GM11168 (cell line): ENCODE measurements around the gene PTPRN2.

ENCODE experiments used
- in situ Hi-C: fragments of 300-500 bp; cut with MboI; formaldehyde crosslinking; loops from one replicate; pipeline ENCODE4 v1.12.0; 2022; ENCODE audit warnings: low sequenced_read_pairs; ENCODE audit not compliant: unreplicated experiment

The PTPRN2 gene

DNA sequence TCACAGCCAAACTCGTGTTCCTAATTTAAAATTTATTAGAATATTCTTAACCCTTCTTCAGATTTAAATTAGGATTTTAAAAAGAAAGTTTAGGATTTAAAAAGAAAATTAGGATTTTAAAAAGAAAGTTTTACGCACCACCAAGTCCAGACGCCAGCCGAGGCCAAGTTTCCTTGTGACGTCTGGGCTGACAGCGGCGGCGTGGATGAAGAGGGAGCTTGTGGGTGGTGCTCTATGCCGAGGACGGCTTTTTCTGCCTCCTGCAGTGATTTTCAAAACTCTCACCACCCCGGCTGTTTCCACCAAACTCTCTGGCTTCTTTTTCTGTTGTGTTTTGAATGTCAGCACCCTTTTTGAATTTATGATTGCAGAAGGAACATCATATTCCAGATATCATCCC lies 997.9 kb downstream of the PTPRN2 start:
- in situ Hi-C loops = no loop called here

DNA sequence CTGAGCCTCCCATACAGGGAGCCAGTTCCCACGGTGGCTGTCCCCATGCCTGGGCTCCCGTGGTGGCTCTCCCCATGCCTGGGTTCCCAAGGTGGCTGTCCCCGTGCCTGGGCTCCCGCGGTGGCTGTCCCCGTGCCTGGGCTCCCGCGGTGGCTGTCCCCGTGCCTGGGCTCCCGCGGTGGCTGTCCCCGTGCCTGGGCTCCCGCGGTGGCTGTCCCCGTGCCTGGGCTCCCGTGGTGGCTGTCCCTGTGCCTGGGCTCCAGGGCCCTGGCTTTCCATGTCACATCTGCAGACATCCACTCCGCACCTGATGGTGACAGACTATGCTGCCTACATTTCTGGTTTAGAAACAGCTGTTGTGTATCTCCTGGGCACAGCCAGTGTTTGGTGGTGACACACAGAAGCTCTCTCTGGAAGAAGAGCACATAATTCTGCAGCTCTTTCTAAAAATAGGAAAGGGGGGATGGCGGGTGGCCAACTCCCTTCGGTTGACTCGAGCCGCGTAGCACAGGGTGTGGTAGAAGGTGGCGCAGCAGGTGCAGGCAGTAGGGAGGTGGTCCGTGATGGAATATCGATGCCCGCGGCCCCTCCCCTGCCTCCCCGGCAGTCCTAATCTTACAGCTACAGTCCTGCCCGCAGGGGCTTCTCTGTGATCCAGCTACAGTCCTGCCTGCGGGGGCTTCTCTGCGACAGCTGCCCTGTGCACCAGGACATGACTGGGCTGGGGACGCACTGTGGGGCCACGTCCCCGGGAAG lies 999.6 kb downstream of the PTPRN2 start:
- in situ Hi-C loops = no loop called here

DNA sequence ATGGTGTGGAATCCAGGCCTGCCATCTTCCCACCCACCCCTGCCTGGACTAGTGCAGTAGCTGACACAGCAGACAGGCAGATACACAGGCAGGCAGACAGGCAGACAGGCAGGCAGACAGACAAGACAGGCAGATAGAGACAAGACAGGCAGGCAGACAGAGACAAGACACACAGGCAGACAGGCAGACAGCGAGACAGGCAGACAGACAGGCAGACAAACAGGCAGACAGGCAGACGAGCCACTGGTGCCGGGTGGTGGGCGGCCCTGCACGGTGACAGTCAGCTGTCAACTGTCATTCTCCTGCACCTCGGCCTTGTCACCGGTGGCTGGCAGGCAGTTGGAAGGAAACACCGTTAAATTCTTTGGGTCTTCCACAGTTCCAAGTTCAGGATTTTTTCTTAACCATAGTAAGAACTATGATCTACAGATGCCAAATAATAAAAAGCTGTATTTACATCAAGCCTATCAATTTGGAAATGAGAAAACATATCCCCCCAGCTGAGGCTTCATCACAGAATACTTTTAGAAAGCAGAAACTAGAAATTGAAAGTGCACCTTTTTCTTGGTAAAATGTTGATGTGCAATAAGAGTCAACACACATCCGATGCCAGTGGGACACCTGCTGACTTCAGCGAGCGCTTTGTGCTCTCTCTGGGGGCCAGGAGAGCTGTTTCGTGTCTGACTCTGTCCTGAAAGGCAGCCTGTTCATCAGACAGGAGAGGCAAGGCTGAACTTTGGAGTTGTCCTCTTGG lies 1000.4 kb downstream of the PTPRN2 start:
- in situ Hi-C loops = no loop called here

GRCh38 chr7:157586426-157586955 lies 1001.1 kb downstream of the PTPRN2 start:
- in situ Hi-C loops = no loop called here

- in situ Hi-C loops = no loop called here
Observed at GRCh38 chr7:157585113-157585861, 1002.3 kb downstream of the PTPRN2 start.

DNA sequence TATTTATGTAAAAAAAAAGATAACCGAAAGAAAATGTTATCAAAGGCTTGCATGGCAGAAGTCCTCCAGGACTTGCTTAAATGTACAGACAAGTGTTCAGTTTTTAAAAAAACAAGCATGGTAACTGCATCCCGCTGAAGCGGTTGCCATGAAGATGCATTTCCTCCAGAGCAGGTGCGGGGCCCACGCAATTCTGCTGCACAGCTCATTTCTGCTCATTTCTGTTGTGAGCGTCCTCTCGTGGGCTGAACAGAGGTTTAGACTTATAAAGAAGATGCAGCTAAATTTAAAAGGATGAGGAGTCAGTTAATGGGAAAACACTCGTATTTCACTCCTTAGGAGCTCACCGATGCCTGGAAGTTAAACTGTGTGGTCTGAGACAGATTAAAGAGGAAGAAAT lies 1003.2 kb downstream of the PTPRN2 start:
- in situ Hi-C loops = no loop called here

GRCh38 chr7:157581740-157582139 lies 1005.9 kb downstream of the PTPRN2 start:
- in situ Hi-C loops = no loop called here

DNA sequence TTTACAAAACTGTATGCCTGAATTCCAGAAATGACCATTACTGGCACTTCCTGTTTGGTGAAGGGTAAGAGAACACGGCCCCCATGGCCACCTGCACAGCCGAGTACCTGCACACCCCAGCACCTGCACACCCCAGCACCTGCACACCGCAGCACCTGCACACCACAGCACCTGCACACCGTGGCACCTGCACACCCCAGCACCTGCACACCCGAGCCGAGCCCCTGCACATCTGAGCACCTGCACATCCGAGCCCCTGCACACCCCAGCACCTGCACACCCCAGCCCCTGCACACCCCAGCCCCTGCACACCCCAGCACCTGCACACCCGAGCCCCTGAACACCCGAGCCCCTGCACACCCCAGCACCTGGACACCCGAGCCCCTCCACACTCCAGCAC lies 1007.3 kb downstream of the PTPRN2 start:
- in situ Hi-C loops = no loop called here

DNA sequence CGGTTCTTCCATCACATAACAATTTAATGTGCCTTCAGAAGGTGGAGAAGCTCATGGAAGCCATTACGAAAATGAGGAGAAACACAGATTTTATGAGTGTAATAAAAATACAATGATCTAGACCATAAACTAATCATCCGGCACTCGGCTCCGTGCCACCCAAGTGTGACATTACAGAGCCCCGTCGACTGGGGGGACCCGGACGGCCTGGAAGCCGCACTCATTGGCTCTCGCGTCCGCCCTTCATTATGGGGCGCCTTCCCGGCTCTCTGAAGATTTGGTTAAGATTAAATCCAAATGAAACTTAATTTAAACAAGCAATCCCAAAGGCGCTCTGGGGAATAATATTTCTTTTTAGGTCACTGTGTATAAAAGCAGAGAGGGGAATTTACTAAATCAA lies 1008.2 kb downstream of the PTPRN2 start:
- in situ Hi-C loops = no loop called here

GRCh38 chr7:157577796-157578339 lies 1009.8 kb downstream of the PTPRN2 start:
- in situ Hi-C loops = no loop called here

- in situ Hi-C loops = no loop called here
Observed at GRCh38 chr7:157577061-157577460, 1010.6 kb downstream of the PTPRN2 start.

DNA sequence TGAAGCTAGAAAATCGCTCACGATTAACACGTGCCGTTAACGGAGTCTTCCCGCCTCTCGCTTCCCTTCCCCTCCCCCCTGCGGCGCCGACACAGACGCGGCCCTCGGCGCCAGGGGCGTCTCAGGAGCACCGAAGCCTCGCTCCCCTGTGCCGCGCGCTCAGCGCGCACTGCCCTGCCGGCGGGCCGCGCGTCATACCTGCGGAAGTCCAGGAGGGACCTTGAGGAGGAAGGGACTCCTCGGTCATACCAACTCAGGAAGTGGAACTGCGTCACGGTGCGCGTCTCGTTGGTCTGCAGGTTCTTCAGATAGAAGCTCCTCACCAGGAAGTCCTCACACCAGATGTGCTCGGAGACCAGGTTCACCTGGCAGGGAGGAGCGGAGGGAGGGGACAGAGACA lies 1011.2 kb downstream of the PTPRN2 start:
- in situ Hi-C loops = no loop called here

GRCh38 chr7:157575777-157576176 lies 1011.8 kb downstream of the PTPRN2 start:
- in situ Hi-C loops = no loop called here

- in situ Hi-C loops = no loop called here
Observed at GRCh38 chr7:157574914-157575586, 1012.6 kb downstream of the PTPRN2 start.

DNA sequence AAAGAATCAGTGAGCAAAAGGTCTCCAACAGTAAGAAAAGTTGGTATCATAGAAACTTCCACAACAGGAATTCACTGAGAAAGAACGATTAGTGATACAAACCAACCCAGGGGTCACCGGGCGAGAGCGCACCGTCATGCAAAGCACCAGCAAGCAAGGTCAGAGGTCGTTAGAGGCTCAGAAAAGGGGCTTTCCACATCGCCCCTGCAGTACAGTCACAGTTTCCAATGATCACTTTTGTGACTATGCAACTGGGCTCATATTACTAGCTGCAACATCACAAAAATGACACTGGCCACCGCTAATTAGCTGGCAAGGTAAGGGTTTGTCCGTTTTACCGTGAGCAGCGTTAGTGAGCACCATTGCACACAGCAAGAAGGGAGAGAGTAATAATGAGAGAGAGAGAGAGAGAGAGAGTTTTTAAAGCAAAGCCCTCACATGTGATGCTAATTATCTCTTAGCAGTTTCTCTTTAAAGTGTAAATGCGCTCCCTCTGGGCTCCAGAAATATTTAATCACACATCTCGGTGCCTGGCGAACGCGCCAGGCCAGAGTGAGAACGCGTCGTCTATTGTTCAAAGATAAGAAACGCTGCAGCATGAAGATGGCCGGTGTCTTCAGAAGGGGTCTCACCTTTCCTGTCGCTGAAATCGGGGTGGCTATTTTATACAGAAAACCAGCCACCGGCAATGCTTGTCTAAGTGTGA lies 1013.4 kb downstream of the PTPRN2 start:
- in situ Hi-C loops = no loop called here

GRCh38 chr7:157573244-157573643 lies 1014.4 kb downstream of the PTPRN2 start:
- in situ Hi-C loops = no loop called here

- in situ Hi-C loops = no loop called here
Observed at GRCh38 chr7:157572622-157573021, 1015.0 kb downstream of the PTPRN2 start.

GRCh38 chr7:157570531-157571200 lies 1017.0 kb downstream of the PTPRN2 start:
- in situ Hi-C loops = no loop called here

DNA sequence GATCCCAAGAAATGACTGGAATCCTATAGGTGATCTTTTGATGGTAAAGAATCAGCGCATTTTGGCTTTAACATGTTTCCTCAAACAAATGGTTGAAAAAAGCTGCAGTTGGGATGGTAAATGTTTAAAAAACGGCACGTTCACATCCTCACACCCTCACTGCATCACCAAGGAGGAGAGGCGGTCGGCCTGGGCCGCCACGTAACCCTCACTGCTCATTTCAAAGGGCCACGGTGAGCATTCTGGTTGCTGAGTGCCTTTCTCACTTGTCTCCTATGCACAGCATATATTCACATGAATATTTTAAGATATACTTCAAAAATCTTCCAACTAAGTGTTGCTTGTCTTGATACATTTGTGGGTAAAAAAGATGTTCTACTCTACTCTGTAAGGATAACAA lies 1017.7 kb downstream of the PTPRN2 start:
- in situ Hi-C loops = no loop called here
